Naive thymus-derived CD4-positive, alpha-beta T cell (primary cell): ENCODE data around the gene PRPF31. TPM values are rescaled to one million over a fixed set of nuclear protein-coding genes. Genes with fewer than 3 reads are reported as not detected.

Experiments used
- ATAC-seq: fragments of 150-1000 bp; cut with Tn5 transposase; 2 replicates; pipeline ENCODE4 v1.10.0; 2021; ENCODE audit warnings: mild to moderate bottlenecking, moderate library complexity
- CTCF ChIA-PET: fragments of 350-600 bp; sonication (Branson Sonifier 250); formaldehyde crosslinking; loops from one replicate; lab custom pipeline; 2021; ENCODE audit warnings: antibody characterized with exemption; lab: Charles Lee
- POLR2A ChIA-PET: fragments of 350-600 bp; sonication (Branson Sonifier 250); formaldehyde crosslinking; loops from one replicate; lab custom pipeline; 2021; ENCODE audit warnings: antibody characterized with exemption, inconsistent platforms; lab: Charles Lee
- DNase-seq, 9 donors: peaks; one replicate each; pipeline versions ENCODE4 v3.0.0 to v3.0.0-alpha.2; 2020 to 2022; ENCODE audit warnings: mixed read lengths in 1 of 9
- H3K27ac ChIP-seq: one replicate; pipeline ENCODE4 v1.7.0; 2013; ENCODE audit warnings: mild to moderate bottlenecking, low read depth, low read length, moderate library complexity
- H3K27me3 ChIP-seq, 2 donors: one replicate each; pipeline ENCODE4 v1.7.0; 2013; ENCODE audit warnings: low read length in 2 of 2, mild to moderate bottlenecking in 2 of 2, moderate library complexity in 2 of 2; ENCODE audit not compliant: control insufficient read depth in 2 of 2, insufficient read depth in 2 of 2
- H3K36me3 ChIP-seq, 3 experiments: 1 replicate in 2 of 3; 2 replicates in 1 of 3; pipeline ENCODE4 v1.7.0; 2013; ENCODE audit warnings: low read length in 3 of 3, mild to moderate bottlenecking in 3 of 3, moderate library complexity in 1 of 3; ENCODE audit not compliant: insufficient read depth in 3 of 3, control insufficient read depth in 2 of 3
- H3K4me1 ChIP-seq, 2 donors: one replicate each; pipeline ENCODE4 v1.7.0; 2013; ENCODE audit warnings: low read length in 2 of 2, mild to moderate bottlenecking in 2 of 2, moderate library complexity in 1 of 2; ENCODE audit not compliant: control insufficient read depth in 2 of 2, insufficient read depth in 2 of 2
- H3K4me3 ChIP-seq: 2 replicates; pipeline ENCODE4 v1.7.0; 2013; ENCODE audit warnings: mild to moderate bottlenecking, low read length
- H3K9me3 ChIP-seq, 3 experiments: 1 replicate in 2 of 3; 2 replicates in 1 of 3; pipeline ENCODE4 v1.7.0; 2013; ENCODE audit warnings: low read length in 3 of 3; ENCODE audit not compliant: control insufficient read depth in 2 of 3
- H3K27ac Mint-ChIP-seq, 9 donors: one replicate each; pipeline ENCODE4 v1.8.0; 2020 to 2022; ENCODE audit warnings: mixed read lengths in 9 of 9, mild to moderate bottlenecking in 8 of 9, moderate library complexity in 5 of 9, inconsistent platforms in 2 of 9
- H3K27me3 Mint-ChIP-seq, 5 donors: one replicate each; pipeline ENCODE4 v1.8.0; 2021 to 2022; ENCODE audit warnings: mixed read lengths in 5 of 5, mild to moderate bottlenecking in 1 of 5
- H3K36me3 Mint-ChIP-seq, 5 donors: one replicate each; pipeline ENCODE4 v1.8.0; 2020 to 2022; ENCODE audit warnings: mixed read lengths in 5 of 5, mild to moderate bottlenecking in 3 of 5, inconsistent platforms in 1 of 5
- H3K4me1 Mint-ChIP-seq, 7 donors: one replicate each; pipeline ENCODE4 v1.8.0; 2020 to 2022; ENCODE audit warnings: mixed read lengths in 7 of 7, mild to moderate bottlenecking in 3 of 7, inconsistent platforms in 1 of 7
- H3K4me3 Mint-ChIP-seq, 10 donors: one replicate each; pipeline ENCODE4 v1.8.0; 2020 to 2022; ENCODE audit warnings: mild to moderate bottlenecking in 10 of 10, mixed read lengths in 10 of 10, moderate library complexity in 6 of 10, inconsistent platforms in 2 of 10
- H3K9me3 Mint-ChIP-seq, 11 donors: one replicate each; pipeline ENCODE4 v1.8.0; 2020 to 2022; ENCODE audit warnings: mixed read lengths in 11 of 11, mild to moderate bottlenecking in 4 of 11, inconsistent platforms in 1 of 11, moderate library complexity in 1 of 11
- intact Hi-C, 2 donors: fragments of 100-400 bp; cut with micrococcal nuclease; formaldehyde crosslinking; loops; one replicate each; pipeline ENCODE4 v1.15.1; 2023
- polyA plus RNA-seq, 2 donors: library from polyadenylated mRNA; unstranded; fragments of 300-500 nt; fragmentation: Illumina TruSeq; gene quantifications; one replicate each; pipeline ENCODE4 v1.2.3, GENCODE V29; 2021
- total RNA-seq, 6 experiments: library from RNA in 5 of 6; stranded (reverse) in 5 of 6; gene quantifications; 1 replicate in 5 of 6; 2 replicates in 1 of 6; pipeline ENCODE4 v1.2.3 and lab custom pipeline; 2021 to 2026

The PRPF31 gene
- total and polyA plus RNA-seq, 7 experiments from 2014 or later, result 51.8 to 87.4 (median 74.8) TPM

DNA sequence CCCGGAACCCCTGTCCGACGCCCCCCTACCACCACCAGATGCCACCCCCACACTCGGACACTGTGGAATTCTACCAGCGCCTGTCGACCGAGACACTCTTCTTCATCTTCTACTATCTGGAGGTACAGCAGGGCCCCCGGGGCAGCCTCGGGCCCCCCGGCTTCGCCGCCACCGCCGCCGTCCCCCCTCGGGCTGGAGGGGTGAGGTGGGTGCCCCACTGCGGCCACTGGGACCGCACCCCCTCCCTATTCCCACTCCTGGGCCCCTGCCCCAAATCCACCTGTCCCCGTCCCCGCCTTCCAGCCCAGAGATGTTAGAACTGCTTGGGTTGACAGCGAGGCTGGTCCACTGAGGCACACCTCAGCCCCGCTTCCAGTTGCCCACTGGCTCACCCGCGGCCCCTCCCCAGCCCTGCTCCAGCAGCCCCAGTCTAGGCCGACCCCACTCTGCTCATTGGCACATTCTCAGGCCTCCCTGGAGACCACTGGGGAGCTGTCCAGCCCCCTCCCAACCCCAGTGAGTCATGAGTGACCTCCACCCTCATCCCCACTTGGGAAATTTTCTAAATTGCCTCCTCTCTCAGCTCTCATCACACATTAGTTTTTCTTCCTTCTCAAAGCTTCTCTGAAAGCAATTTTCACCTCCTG is 37.4 kb downstream of the PRPF31 start:
- Mint-ChIP-seq H3K9me3 (peaks cover 0 to 3% (median 0%) of the 10 kb centered on the region in 11 donors), H3K36me3 (peaks cover 14 to 39% (median 28%) of the 10 kb centered on the region in 5 donors), H3K27ac (peak overlapping the region in 3 of 9 donors; percentile 23 to 91 (median 86)), H3K27me3 (no peaks in the 10 kb centered on the region), H3K4me3 (peak overlapping the region in 2 of 10 donors; percentile 36 to 39), H3K4me1 (peaks cover 22 to 46% (median 42%) of the 10 kb centered on the region in 7 donors)
- Histone ChIP-seq H3K9me3 (no peaks in the 10 kb centered on the region), H3K4me3 (no peak overlapping the region), H3K27me3 (no peaks in the 10 kb centered on the region), H3K4me1 (peaks cover 15 to 34% of the 10 kb centered on the region in 2 donors), H3K27ac (peak overlapping the region; percentile 52), H3K36me3 (peaks cover 10 to 100% (median 38%) of the 10 kb centered on the region in 3 experiments)
- ChIA-PET POLR2A (interaction anchor here (0.6 to 11.2 kb wide), 2 partner anchors 12 to 59 kb away, joined by 3 to 173 read pairs; partner anchors contain the start of gene CNOT3), CTCF (no interaction called here)
- intact Hi-C loops, result no loop called here
- DNase-seq (no peak), ATAC-seq (no peak)

DNA sequence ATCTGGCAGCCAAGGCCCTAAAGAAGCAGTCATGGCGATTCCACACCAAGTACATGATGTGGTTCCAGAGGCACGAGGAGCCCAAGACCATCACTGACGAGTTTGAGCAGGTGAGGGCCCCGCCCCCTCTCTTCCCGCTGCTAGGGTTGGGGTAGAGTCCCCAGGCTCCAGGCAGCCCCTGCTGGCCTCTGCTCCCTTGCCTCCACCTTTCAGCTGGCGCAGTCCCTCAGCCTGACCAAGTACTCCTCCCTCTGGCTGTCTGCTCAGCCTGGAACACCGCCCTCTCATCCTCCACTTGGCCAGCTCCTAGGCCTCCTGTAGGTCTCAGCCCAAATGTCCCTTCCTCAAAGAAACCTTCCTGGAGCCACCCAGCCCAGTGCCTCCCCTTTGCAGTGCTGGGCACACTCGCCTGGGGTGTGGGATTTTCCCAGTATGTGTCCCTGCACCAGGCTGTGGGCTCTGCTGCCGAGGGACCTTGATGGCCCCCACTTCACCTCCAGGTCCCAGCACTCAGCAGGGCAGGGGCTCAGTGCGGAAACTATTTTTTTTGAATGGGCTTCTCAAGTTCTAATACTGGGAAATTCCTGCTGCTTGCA is 38.3 kb downstream of the PRPF31 start:
- Mint-ChIP-seq H3K36me3 (peaks cover 14 to 43% (median 27%) of the 10 kb centered on the region in 5 donors), H3K4me3 (peak overlapping the region in 6 of 10 donors; percentile 21 to 78 (median 68)), H3K27ac (peak overlapping the region; percentile 31 to 96 (median 85)), H3K9me3 (peaks cover 0 to 6% (median 0%) of the 10 kb centered on the region in 11 donors), H3K27me3 (no peaks in the 10 kb centered on the region), H3K4me1 (peaks cover 29 to 54% (median 50%) of the 10 kb centered on the region in 7 donors)
- Histone ChIP-seq H3K9me3 (no peaks in the 10 kb centered on the region), H3K27me3 (no peaks in the 10 kb centered on the region), H3K4me1 (peaks cover 24 to 43% of the 10 kb centered on the region in 2 donors), H3K36me3 (peaks cover 10 to 95% (median 41%) of the 10 kb centered on the region in 3 experiments), H3K4me3 (no peak overlapping the region), H3K27ac (peak overlapping the region; percentile 52)
- DNase-seq, result no peak
- intact Hi-C loops, result no loop called here
- ATAC-seq, result no peak
- CTCF ChIA-PET, result no interaction called here
- POLR2A ChIA-PET, result interaction anchor here (11.2 kb wide), 1 partner anchor 13 kb away, joined by 173 read pairs; the partner anchor contains the start of gene CNOT3

DNA sequence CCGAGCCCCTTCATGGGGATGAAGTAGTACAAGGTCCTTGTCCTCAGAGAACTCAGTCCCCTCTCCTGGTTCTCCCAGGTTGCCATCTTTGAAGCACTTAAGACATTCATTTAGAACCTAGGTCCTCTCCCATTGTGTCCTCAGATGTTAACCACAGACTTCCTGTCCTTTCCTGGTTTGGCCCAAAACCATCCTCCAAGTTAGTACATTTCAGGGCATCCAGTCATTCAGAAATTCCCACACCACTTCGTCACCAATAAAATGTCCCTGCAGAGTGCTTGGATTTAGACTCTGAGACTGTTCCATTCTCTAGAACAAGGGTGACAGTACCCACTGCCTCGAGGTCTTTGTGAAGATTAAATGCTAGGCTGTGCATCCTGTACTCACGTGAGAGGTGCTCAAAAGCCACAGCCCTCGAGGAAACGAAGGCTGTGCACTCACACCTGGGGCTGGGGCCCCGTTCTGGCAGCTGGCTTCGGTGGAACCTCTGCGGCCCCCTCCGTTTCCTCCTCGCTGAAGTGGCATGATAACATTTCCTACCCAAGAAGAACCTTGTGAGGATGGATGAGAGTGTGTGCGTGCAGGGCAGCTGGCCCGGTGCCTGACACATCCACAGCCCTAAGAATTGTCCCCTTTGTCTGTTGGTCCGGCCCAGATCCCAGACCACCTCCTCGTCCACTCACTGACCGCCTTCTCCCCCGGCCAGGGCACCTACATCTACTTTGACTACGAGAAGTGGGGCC is 39.2 kb downstream of the PRPF31 start:
- Histone ChIP-seq H3K27me3 (no peaks in the 10 kb centered on the region), H3K4me1 (peaks cover 27 to 44% of the 10 kb centered on the region in 2 donors), H3K27ac (peak overlapping the region; percentile 52), H3K36me3 (peaks cover 10 to 90% (median 37%) of the 10 kb centered on the region in 3 experiments), H3K4me3 (peak overlapping the region; percentile 6), H3K9me3 (no peaks in the 10 kb centered on the region)
- peak overlapping the region; percentile 65 to 96 (median 85) for H3K27ac Mint-ChIP-seq
- intact Hi-C loops, result no loop called here
- H3K9me3 Mint-ChIP-seq, result peaks cover 0 to 9% (median 0%) of the 10 kb centered on the region in 11 donors
- H3K4me3 Mint-ChIP-seq, result peak overlapping the region; percentile 47 to 78 (median 67)
- CTCF ChIA-PET, result interaction anchor here (1.0 kb wide), 1 partner anchor 18 kb away, joined by 4 read pairs; no protein-coding TSS in a partner anchor
- POLR2A ChIA-PET, result interaction anchor here (2.0 to 11.2 kb wide), 2 partner anchors 14 to 35 kb away, joined by 7 to 173 read pairs; partner anchors contain the start of genes CNOT3 and MBOAT7
- H3K36me3 Mint-ChIP-seq, result peaks cover 13 to 38% (median 24%) of the 10 kb centered on the region in 5 donors
- no peaks in the 10 kb centered on the region for H3K27me3 Mint-ChIP-seq
- H3K4me1 Mint-ChIP-seq, result peaks cover 29 to 63% (median 55%) of the 10 kb centered on the region in 7 donors
- DNase-seq, result peak in 7 of 9 donors; percentile 61 to 79 (median 72)
- ATAC-seq, result no peak

DNA sequence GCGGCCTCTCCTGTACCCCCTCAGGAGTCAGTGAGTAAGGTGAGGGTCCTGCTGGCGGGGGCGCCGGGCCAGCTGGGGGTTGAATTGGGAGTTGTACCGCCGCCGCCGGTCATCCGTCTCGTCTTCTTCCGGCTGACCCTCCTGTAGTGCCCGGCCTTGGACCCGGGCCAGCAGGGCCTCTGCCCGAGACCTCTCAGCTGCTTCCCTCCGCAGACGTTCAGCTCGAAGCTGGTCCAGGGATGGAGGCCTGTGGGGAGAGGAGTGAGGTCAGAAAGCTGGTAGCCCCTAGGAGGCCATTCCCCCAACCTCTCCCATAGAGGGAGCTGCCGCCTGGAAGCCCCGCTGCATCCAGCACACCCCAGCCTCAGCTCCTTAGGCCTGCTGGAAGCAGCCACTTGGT is 40.1 kb downstream of the PRPF31 start:
- no peak overlapping the region for H3K4me3 ChIP-seq
- H3K9me3 ChIP-seq, result no peaks in the 10 kb centered on the region
- peak overlapping the region; percentile 52 for H3K27ac ChIP-seq
- intact Hi-C loops, result no loop called here
- ATAC-seq (no peak), DNase-seq (no peak)
- Mint-ChIP-seq H3K4me1 (peaks cover 36 to 72% (median 65%) of the 10 kb centered on the region in 7 donors), H3K9me3 (peaks cover 0 to 10% (median 0%) of the 10 kb centered on the region in 11 donors), H3K27ac (peak overlapping the region in 3 of 9 donors; percentile 45 to 76 (median 59)), H3K4me3 (peak overlapping the region in 3 of 10 donors; percentile 4 to 38 (median 27)), H3K36me3 (peaks cover 10 to 35% (median 24%) of the 10 kb centered on the region in 5 donors), H3K27me3 (no peaks in the 10 kb centered on the region)
- no peaks in the 10 kb centered on the region for H3K27me3 ChIP-seq
- H3K36me3 ChIP-seq, result peaks cover 10 to 81% (median 32%) of the 10 kb centered on the region in 3 experiments
- CTCF ChIA-PET, result no interaction called here
- POLR2A ChIA-PET, result interaction anchor here (0.9 to 11.2 kb wide), 5 partner anchors 8 to 52 kb away, joined by 4 to 173 read pairs (median 6); partner anchors contain the start of genes CNOT3 and MBOAT7
- peaks cover 34 to 50% of the 10 kb centered on the region in 2 donors for H3K4me1 ChIP-seq

DNA sequence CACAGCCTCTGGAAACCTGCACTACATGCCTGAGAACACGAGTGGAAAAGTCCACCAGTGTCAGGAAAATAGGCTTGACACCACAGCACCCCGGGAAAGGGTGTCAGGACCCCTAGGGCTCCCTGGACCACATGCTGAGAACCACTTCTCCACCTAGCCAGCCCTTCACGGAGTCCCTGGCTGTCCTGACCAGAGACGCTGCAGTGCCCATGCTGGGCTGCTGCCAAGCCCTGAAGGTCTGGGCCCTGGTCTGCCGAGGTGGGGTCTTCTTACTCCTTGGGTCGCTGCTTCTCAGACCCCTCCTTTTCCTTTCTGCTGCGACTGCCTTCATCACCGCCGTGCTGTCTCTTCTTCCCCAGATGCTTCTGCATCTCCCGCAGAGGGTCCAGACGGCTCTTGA is 40.9 kb downstream of the PRPF31 start:
- Mint-ChIP-seq H3K36me3 (peaks cover 10 to 30% (median 21%) of the 10 kb centered on the region in 5 donors), H3K27ac (peak overlapping the region in 4 of 9 donors; percentile 42 to 81 (median 70)), H3K4me1 (peaks cover 41 to 76% (median 65%) of the 10 kb centered on the region in 7 donors), H3K9me3 (peaks cover 0 to 10% (median 0%) of the 10 kb centered on the region in 11 donors), H3K27me3 (no peaks in the 10 kb centered on the region), H3K4me3 (peak overlapping the region in 4 of 10 donors; percentile 2 to 67 (median 64))
- ChIA-PET POLR2A (interaction anchor here (0.6 to 11.2 kb wide), 8 partner anchors 9 to 1265 kb away, joined by 3 to 173 read pairs (median 6); partner anchors contain the start of genes CNOT3, MBOAT7, PRPF31 and TFPT), CTCF (no interaction called here)
- DNase-seq (no peak), ATAC-seq (no peak)
- Histone ChIP-seq H3K4me3 (no peak overlapping the region), H3K27me3 (no peaks in the 10 kb centered on the region), H3K9me3 (no peaks in the 10 kb centered on the region), H3K36me3 (peaks cover 10 to 73% (median 32%) of the 10 kb centered on the region in 3 experiments), H3K27ac (no peak overlapping the region), H3K4me1 (peaks cover 35 to 52% of the 10 kb centered on the region in 2 donors)
- intact Hi-C loops, result no loop called here
